H1 (cell line): ENCODE results near the gene KLHL29. TPM values are rescaled to one million over a fixed set of nuclear protein-coding genes. Genes with fewer than 3 reads are reported as not detected.

ENCODE experiments used
- CTCF ChIA-PET: fragments of 300-600 bp; sonication (Branson Sonifier 250); formaldehyde crosslinking; loops from one replicate; lab custom pipeline; 2021; ENCODE audit not compliant: partially characterized antibody; lab: Charles Lee
- POLR2A ChIA-PET: fragments of 300-600 bp; sonication (Branson Sonifier 250); formaldehyde crosslinking; loops from one replicate; lab custom pipeline; 2021; ENCODE audit warnings: inconsistent platforms; ENCODE audit not compliant: partially characterized antibody; lab: Charles Lee
- DNase-seq, 2 experiments: peaks; one replicate each; pipeline versions ENCODE4 v3.0.0 to v3.0.0-alpha.2; 2010 to 2022; ENCODE audit warnings: low spot score in 2 of 2, low read depth in 1 of 2, mixed read lengths in 1 of 2
- FAIRE-seq: peaks from 2 replicates; lab custom pipeline; 2011; peaks lifted over from hg19 to GRCh38; lab: Jason Lieb, UNC
- H2AFZ ChIP-seq: 2 replicates; pipeline ENCODE4 v1.8.1; 2012; ENCODE audit warnings: low read length, inconsistent platforms
- H2AK5ac ChIP-seq: 2 replicates; pipeline ENCODE4 v1.6.1; 2013; ENCODE audit warnings: low read depth, low read length
- H2BK120ac ChIP-seq: replicated peaks from 2 replicates; pipeline ENCODE3; 2013; ENCODE audit warnings: low read depth, low read length, inconsistent platforms
- H2BK12ac ChIP-seq: 2 replicates; pipeline ENCODE4 v1.6.1; 2013; ENCODE audit warnings: low read depth, low read length
- H2BK15ac ChIP-seq: 2 replicates; pipeline ENCODE4 v1.6.1; 2013; ENCODE audit warnings: low read length
- H2BK20ac ChIP-seq: 2 replicates; pipeline ENCODE4 v1.6.1; 2013; ENCODE audit warnings: low read length
- H2BK5ac ChIP-seq: 2 replicates; pipeline ENCODE4 v1.6.1; 2013; ENCODE audit warnings: low read depth, low read length
- H3K14ac ChIP-seq: 2 replicates; pipeline ENCODE4 v1.6.1; 2013; ENCODE audit warnings: inconsistent platforms; ENCODE audit not compliant: insufficient read length
- H3K18ac ChIP-seq: 2 replicates; pipeline ENCODE4 v1.6.1; 2013; ENCODE audit warnings: low read length; ENCODE audit errors: extremely low read depth
- H3K23ac ChIP-seq: 2 replicates; pipeline ENCODE4 v1.6.1; 2013; ENCODE audit warnings: inconsistent platforms; ENCODE audit not compliant: insufficient read length
- H3K23me2 ChIP-seq: 2 replicates; pipeline ENCODE4 v1.6.1; 2013; ENCODE audit warnings: low read depth, low read length
- H3K27ac ChIP-seq: 2 replicates; pipeline ENCODE4 v1.6.1; 2011; ENCODE audit warnings: low read depth, low read length, inconsistent platforms
- H3K27me3 ChIP-seq, 4 experiments: replicated peaks in 1 of 4; 1 replicate in 1 of 4; 2 replicates in 3 of 4; pipeline versions ENCODE4 v1.6.1 to v1.8.1; 2011 to 2013; ENCODE audit warnings: low read length in 3 of 4, mild to moderate bottlenecking in 3 of 4, inconsistent platforms in 2 of 4, mixed read lengths in 2 of 4, moderate library complexity in 1 of 4; ENCODE audit not compliant: control insufficient read depth in 3 of 4, insufficient read depth in 3 of 4; ENCODE audit errors: extremely low read depth in 1 of 4
- H3K36me3 ChIP-seq, 4 experiments: 2 replicates each; pipeline versions ENCODE4 v1.6.1 to v1.8.1; 2011 to 2013; ENCODE audit warnings: mild to moderate bottlenecking in 4 of 4, low read length in 3 of 4, moderate library complexity in 2 of 4, control low read depth in 1 of 4, inconsistent platforms in 1 of 4; ENCODE audit not compliant: insufficient read depth in 4 of 4, control insufficient read depth in 2 of 4
- H3K4ac ChIP-seq: replicated peaks from 2 replicates; pipeline ENCODE3; 2013; ENCODE audit warnings: low read length, low read depth, mixed read lengths, inconsistent platforms; ENCODE audit not compliant: insufficient read length
- H3K4me1 ChIP-seq, 4 experiments: replicated peaks in 1 of 4; 1 replicate in 1 of 4; 2 replicates in 3 of 4; pipeline versions ENCODE4 v1.6.1 to v1.8.1; 2011 to 2013; ENCODE audit warnings: low read length in 3 of 4, inconsistent platforms in 2 of 4, mixed read lengths in 1 of 4; ENCODE audit not compliant: insufficient read depth in 4 of 4, control insufficient read depth in 3 of 4
- H3K4me2 ChIP-seq, 2 experiments: 2 replicates each; pipeline versions ENCODE4 v1.6.1 to v1.8.1; 2011 to 2013; ENCODE audit warnings: low read depth in 2 of 2, low read length in 2 of 2, control low read depth in 1 of 2, inconsistent platforms in 1 of 2, mild to moderate bottlenecking in 1 of 2; ENCODE audit not compliant: insufficient read depth in 1 of 2
- H3K4me3 ChIP-seq, 4 experiments: fragments of 200-600, 300-600 bp in 1 of 4; sonication (generic), shearing (Covaris generic), sonication (Bioruptor Twin) in 1 of 4; 2 replicates each; pipeline versions ENCODE4 v1.5.1 to v1.8.1; 2011 to 2016; ENCODE audit warnings: low read length in 4 of 4, low read depth in 3 of 4, control low read depth in 2 of 4, inconsistent platforms in 2 of 4, mild to moderate bottlenecking in 2 of 4, mixed read lengths in 1 of 4, moderate library complexity in 1 of 4; ENCODE audit not compliant: insufficient read depth in 2 of 4; ENCODE audit errors: extremely low read depth in 1 of 4
- H3K56ac ChIP-seq: replicated peaks from 2 replicates; pipeline ENCODE3; 2013; ENCODE audit warnings: low read depth, mild to moderate bottlenecking, mixed read lengths, low read length, inconsistent platforms; ENCODE audit not compliant: insufficient read length
- H3K79me1 ChIP-seq: 2 replicates; pipeline ENCODE4 v1.6.1; 2013; ENCODE audit warnings: low read depth, low read length, control low read depth
- H3K79me2 ChIP-seq, 2 experiments: 2 replicates each; pipeline versions ENCODE4 v1.6.1 to v1.8.1; 2012 to 2013; ENCODE audit warnings: low read length in 2 of 2, mild to moderate bottlenecking in 2 of 2, inconsistent platforms in 1 of 2; ENCODE audit not compliant: insufficient read depth in 2 of 2, control insufficient read depth in 1 of 2
- H3K9ac ChIP-seq, 4 experiments: replicated peaks in 1 of 4; 1 replicate in 1 of 4; 2 replicates in 3 of 4; pipeline versions ENCODE4 v1.6.1 to v1.8.1; 2011 to 2013; ENCODE audit warnings: low read depth in 3 of 4, low read length in 3 of 4, control low read depth in 2 of 4, mild to moderate bottlenecking in 2 of 4, moderate library complexity in 2 of 4, inconsistent platforms in 1 of 4; ENCODE audit errors: extremely low read depth in 1 of 4
- H3K9me3 ChIP-seq, 2 experiments: 2 replicates each; pipeline versions ENCODE4 v1.6.1 to v1.8.1; 2012 to 2013; ENCODE audit warnings: mild to moderate bottlenecking in 2 of 2, moderate library complexity in 2 of 2, control low read depth in 1 of 2, inconsistent platforms in 1 of 2, low read depth in 1 of 2, low read length in 1 of 2, mixed read lengths in 1 of 2; ENCODE audit not compliant: insufficient read depth in 2 of 2
- H4K20me1 ChIP-seq, 2 experiments: replicated peaks in 1 of 2; 2 replicates each; pipeline versions ENCODE3 to v1.8.1; 2011 to 2013; ENCODE audit warnings: inconsistent platforms in 2 of 2, low read length in 2 of 2, mild to moderate bottlenecking in 1 of 2; ENCODE audit not compliant: insufficient read depth in 2 of 2, control insufficient read depth in 1 of 2
- H4K5ac ChIP-seq: 2 replicates; pipeline ENCODE4 v1.6.1; 2013; ENCODE audit warnings: low read length, low read depth, mixed read lengths, inconsistent platforms; ENCODE audit not compliant: insufficient read length
- H4K8ac ChIP-seq: 2 replicates; pipeline ENCODE4 v1.8.0; 2013; ENCODE audit warnings: mild to moderate bottlenecking, moderate library complexity, low read length, inconsistent platforms; ENCODE audit not compliant: insufficient read depth; ENCODE audit errors: extremely low read depth
- H4K91ac ChIP-seq: replicated peaks from 2 replicates; pipeline ENCODE3; 2013; ENCODE audit warnings: low read length, mixed read lengths, inconsistent platforms; ENCODE audit not compliant: insufficient read length
- ATF3 ChIP-seq: IDR thresholded peaks from 2 replicates; pipeline ENCODE4 v1.6.1; 2011; ENCODE audit warnings: low read depth, mild to moderate bottlenecking, low read length; ENCODE audit not compliant: insufficient read depth
- BRCA1 ChIP-seq: IDR thresholded peaks from 2 replicates; pipeline ENCODE4 v1.6.1; 2012; ENCODE audit warnings: low read depth, low read length, improper control_type of control experiment
- CBX8 ChIP-seq: fragments of 300-800, 300-1000 bp; sonication (generic); IDR thresholded peaks from 2 replicates; pipeline ENCODE4 v1.7.1; 2016; ENCODE audit warnings: low read depth, low read length, borderline replicate concordance
- CTBP2 ChIP-seq: IDR thresholded peaks from 2 replicates; pipeline ENCODE4 v1.7.0; 2011; ENCODE audit warnings: borderline replicate concordance, mild to moderate bottlenecking, moderate library complexity, mixed read lengths, low read length; ENCODE audit not compliant: insufficient read depth, insufficient read length
- EP300 ChIP-seq, 2 experiments: IDR thresholded peaks; 1 replicate in 1 of 2; 2 replicates in 1 of 2; pipeline ENCODE4 v1.6.1; 2011 to 2012; ENCODE audit warnings: low read depth in 2 of 2, low read length in 2 of 2, mild to moderate bottlenecking in 2 of 2, borderline replicate concordance in 1 of 2, inconsistent platforms in 1 of 2, moderate library complexity in 1 of 2
- HDAC2 ChIP-seq, 2 experiments: fragments of 300-600 bp in 1 of 2; sonication (generic) in 1 of 2; IDR thresholded peaks; 2 replicates each; pipeline ENCODE4 v1.6.1; 2011 to 2012; ENCODE audit warnings: low read depth in 2 of 2, low read length in 2 of 2, mild to moderate bottlenecking in 2 of 2, moderate library complexity in 2 of 2, borderline replicate concordance in 1 of 2, inconsistent platforms in 1 of 2
- MAFK ChIP-seq: IDR thresholded peaks from 2 replicates; pipeline ENCODE4 v1.6.1; 2012; ENCODE audit warnings: low read depth, mild to moderate bottlenecking, improper control_type of control experiment, low read length
- SUZ12 ChIP-seq: fragments of 200-600 bp; sonication (generic); IDR thresholded peaks from 2 replicates; pipeline ENCODE4 v1.6.1; 2012; ENCODE audit warnings: mild to moderate bottlenecking, inconsistent platforms, low read length, moderate library complexity, mixed read lengths
- TAF7 ChIP-seq: optimal IDR thresholded peaks from 2 replicates; pipeline ENCODE3; 2011; ENCODE audit warnings: low read depth, mild to moderate bottlenecking, inconsistent platforms, low read length, moderate library complexity, borderline replicate concordance
- TCF12 ChIP-seq: IDR thresholded peaks from 2 replicates; pipeline ENCODE4 v1.6.1; 2011; ENCODE audit warnings: low read depth, mild to moderate bottlenecking, low read length
- WGBS, 2 experiments: shearing (Covaris generic) in 1 of 2; methylation state at CpG; one replicate each; pipeline versions ENCODE4 v1.1.6 to v1.1.7; 2013 to 2015; ENCODE audit warnings: low lambda C conversion rate in 2 of 2, mixed read lengths in 2 of 2, inconsistent platforms in 1 of 2, low coverage in 1 of 2, missing lambda C conversion rate in 1 of 2; ENCODE audit not compliant: insufficient replicate concordance in 2 of 2, insufficient coverage in 1 of 2, insufficient read length in 1 of 2; ENCODE audit errors: extremely low coverage in 1 of 2, missing lambda C conversion rate in 1 of 2; 5-methylcytosine and 5-hydroxymethylcytosine counted together
- polyA plus RNA-seq, 7 experiments: library from polyadenylated mRNA; depleted of rRNA in 3 of 7; stranded (reverse) in 5 of 7; unstranded in 2 of 7; fragments of >200 nt in 5 of 7; fragments of 200-250 nt in 2 of 7; gene quantifications; 1 replicate in 5 of 7; 2 replicates in 1 of 7; 4 replicates in 1 of 7; pipeline versions ENCODE4 v1.2.1 to v1.2.3, GENCODE V29; 2011 to 2013; ENCODE audit warnings: missing spikeins in 2 of 7, mixed read lengths in 2 of 7
- total RNA-seq: library from RNA; stranded (reverse); fragmentation: NEBNext Ultra II Directional; extraction: Animal tissue kit (Norgen Biotek cat#: 25700); gene quantifications from 2 replicates; pipeline ENCODE4 v1.2.1, GENCODE V29; 2021

Gene KLHL29
- total and polyA plus RNA-seq, 2 of the 8 experiments (the other 6 are each of a cell fraction or from before 2014, with no cell fraction given), result 1.1 to 4.7 TPM

- Histone ChIP-seq H2BK5ac (no peak overlapping the region), H3K9me3 (no peaks in the 10 kb centered on the region; a peak in 1 of 4 replicates)
- TF ChIP-seq TCF12, result no peak
- TF ChIP-seq BRCA1, result no peak
- no peak for TF ChIP-seq ATF3
- TF ChIP-seq CTBP2, result no peak
- TF ChIP-seq CBX8, result no peak
- no peak for TF ChIP-seq SUZ12
- no peak for TF ChIP-seq TAF7
- no peak for TF ChIP-seq MAFK
- TF ChIP-seq HDAC2 (IDR thresholded peaks at IDR 0.05; ENCODE audit: borderline replicate concordance in 1 of 2, low read depth in 2 of 2, low read length in 2 of 2), result no peak
- no peak for TF ChIP-seq EP300 (IDR thresholded peaks at IDR 0.05; ENCODE audit: borderline replicate concordance in 1 of 2, low read depth in 2 of 2, low read length in 2 of 2)
- TF ChIP-seq, all 59 proteins: peak for 0
- no peak overlapping the region for H3K4me2 ChIP-seq
- H3K79me2 ChIP-seq, result no peaks in the 10 kb centered on the region
- no peak overlapping the region for H2BK120ac ChIP-seq
- WGBS, 2 experiments, result 89% methylated on average over 14 of the region's 14 CpGs; no CpG with 5 or more reads in 1 of the 2 experiments
- no peak overlapping the region for H2BK15ac ChIP-seq
- no peak overlapping the region for H3K56ac ChIP-seq
- no peak overlapping the region for H3K18ac ChIP-seq
- H3K27ac ChIP-seq, result no peak overlapping the region
- H3K23me2 ChIP-seq, result no peaks in the 10 kb centered on the region
- no peak overlapping the region for H3K9ac ChIP-seq
- H2AK5ac ChIP-seq, result no peak overlapping the region
- CTCF ChIA-PET, result no interaction called here
- no peak overlapping the region for H2AFZ ChIP-seq
- no peak overlapping the region for H3K4me3 ChIP-seq
- no peak overlapping the region for H4K91ac ChIP-seq
- FAIRE-seq (no peak), DNase-seq (no peak)
- no peaks in the 10 kb centered on the region for H3K27me3 ChIP-seq
- H3K23ac ChIP-seq, result no peak overlapping the region
- H3K4ac ChIP-seq, result no peak overlapping the region
- H4K5ac ChIP-seq, result no peak overlapping the region
- H4K20me1 ChIP-seq, result no peaks in the 10 kb centered on the region
- H3K79me1 ChIP-seq, result no peaks in the 10 kb centered on the region
- H3K14ac ChIP-seq, result no peak overlapping the region
- no peaks in the 10 kb centered on the region for H3K36me3 ChIP-seq
- H4K8ac ChIP-seq, result no peak overlapping the region
- H2BK20ac ChIP-seq, result no peak overlapping the region
- POLR2A ChIA-PET, result no interaction called here
- H3K4me1 ChIP-seq, result peaks cover 0 to 20% (median 9%) of the 10 kb centered on the region in 4 experiments; a peak in 5 of 7 replicates
- H2BK12ac ChIP-seq, result no peak overlapping the region
Measured at GRCh38 chr2:23687713-23688112, 302.7 kb downstream of the KLHL29 start.
